Stomach (tissue), 4 donors: ENCODE measurements around the gene DFFA.

Experiments used
- POLR2A ChIP-seq, 4 donors: fragments of 450-650 bp; IDR thresholded peaks; one replicate each; pipeline ENCODE4 v1.6.1; 2016; ENCODE audit warnings: antibody characterized with exemption in 4 of 4, control low read depth in 2 of 4, mild to moderate bottlenecking in 1 of 4, moderate library complexity in 1 of 4
- POLR2AphosphoS5 ChIP-seq, 3 donors: sonication (generic); formaldehyde crosslinking; IDR thresholded peaks; one replicate each; pipeline ENCODE4 v1.6.1; 2016; ENCODE audit warnings: antibody characterized with exemption in 3 of 3
- TF ChIP-seq, protein P1 (sequence below), 7 experiments: fragments of 450-650 bp in 4 of 7; fragments of 200-600 bp in 3 of 7; sonication (generic) in 3 of 7; IDR thresholded peaks; one replicate each; pipeline ENCODE4 v1.5.1; 2016 to 2019; ENCODE audit warnings: antibody characterized with exemption in 7 of 7, control low read depth in 2 of 7, mild to moderate bottlenecking in 1 of 7

DNA sequence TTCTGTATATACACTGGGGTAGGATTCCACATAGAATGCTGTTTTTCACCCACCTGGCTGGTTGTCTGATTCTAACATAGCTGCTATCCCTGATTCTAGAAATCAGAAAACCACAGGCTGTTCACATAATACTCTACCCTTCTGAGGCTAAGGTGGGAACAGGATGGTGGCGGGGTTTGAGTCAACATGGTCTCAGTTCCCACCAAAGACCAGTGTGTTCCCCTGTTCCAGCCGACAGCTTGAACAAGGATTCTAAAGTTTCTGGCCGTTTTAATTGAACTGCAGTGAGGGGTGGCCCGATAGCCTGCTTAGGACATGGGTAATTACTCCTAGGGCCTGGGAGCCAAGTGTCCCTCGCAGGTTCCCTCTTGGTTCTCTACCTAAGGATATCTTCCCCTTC lies 40.9 kb upstream of the DFFA start:
- TF ChIP-seq, protein P1, sequence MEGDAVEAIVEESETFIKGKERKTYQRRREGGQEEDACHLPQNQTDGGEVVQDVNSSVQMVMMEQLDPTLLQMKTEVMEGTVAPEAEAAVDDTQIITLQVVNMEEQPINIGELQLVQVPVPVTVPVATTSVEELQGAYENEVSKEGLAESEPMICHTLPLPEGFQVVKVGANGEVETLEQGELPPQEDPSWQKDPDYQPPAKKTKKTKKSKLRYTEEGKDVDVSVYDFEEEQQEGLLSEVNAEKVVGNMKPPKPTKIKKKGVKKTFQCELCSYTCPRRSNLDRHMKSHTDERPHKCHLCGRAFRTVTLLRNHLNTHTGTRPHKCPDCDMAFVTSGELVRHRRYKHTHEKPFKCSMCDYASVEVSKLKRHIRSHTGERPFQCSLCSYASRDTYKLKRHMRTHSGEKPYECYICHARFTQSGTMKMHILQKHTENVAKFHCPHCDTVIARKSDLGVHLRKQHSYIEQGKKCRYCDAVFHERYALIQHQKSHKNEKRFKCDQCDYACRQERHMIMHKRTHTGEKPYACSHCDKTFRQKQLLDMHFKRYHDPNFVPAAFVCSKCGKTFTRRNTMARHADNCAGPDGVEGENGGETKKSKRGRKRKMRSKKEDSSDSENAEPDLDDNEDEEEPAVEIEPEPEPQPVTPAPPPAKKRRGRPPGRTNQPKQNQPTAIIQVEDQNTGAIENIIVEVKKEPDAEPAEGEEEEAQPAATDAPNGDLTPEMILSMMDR (IDR thresholded peaks at IDR 0.05) = no peak
- TF ChIP-seq POLR2AphosphoS5 (IDR thresholded peaks at IDR 0.05) = no peak
- TF ChIP-seq POLR2A (IDR thresholded peaks at IDR 0.05) = no peak
